SIG-M5 (cell line): Measurements from ENCODE around the gene CEP70.
"Not testable (repeated sequence)": the region's sequence is repeated elsewhere in the genome, so short reads cannot be mapped to it uniquely, and the experiment has no call there.

Source experiments
- DNase-seq: peaks from one replicate; lab custom pipeline; 2025; lab: John Stamatoyannopoulos, UW

CEP70 gene, protein sequence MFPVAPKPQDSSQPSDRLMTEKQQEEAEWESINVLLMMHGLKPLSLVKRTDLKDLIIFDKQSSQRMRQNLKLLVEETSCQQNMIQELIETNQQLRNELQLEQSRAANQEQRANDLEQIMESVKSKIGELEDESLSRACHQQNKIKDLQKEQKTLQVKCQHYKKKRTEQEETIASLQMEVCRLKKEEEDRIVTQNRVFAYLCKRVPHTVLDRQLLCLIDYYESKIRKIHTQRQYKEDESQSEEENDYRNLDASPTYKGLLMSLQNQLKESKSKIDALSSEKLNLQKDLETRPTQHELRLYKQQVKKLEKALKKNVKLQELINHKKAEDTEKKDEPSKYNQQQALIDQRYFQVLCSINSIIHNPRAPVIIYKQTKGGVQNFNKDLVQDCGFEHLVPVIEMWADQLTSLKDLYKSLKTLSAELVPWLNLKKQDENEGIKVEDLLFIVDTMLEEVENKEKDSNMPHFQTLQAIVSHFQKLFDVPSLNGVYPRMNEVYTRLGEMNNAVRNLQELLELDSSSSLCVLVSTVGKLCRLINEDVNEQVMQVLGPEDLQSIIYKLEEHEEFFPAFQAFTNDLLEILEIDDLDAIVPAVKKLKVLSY

DNA sequence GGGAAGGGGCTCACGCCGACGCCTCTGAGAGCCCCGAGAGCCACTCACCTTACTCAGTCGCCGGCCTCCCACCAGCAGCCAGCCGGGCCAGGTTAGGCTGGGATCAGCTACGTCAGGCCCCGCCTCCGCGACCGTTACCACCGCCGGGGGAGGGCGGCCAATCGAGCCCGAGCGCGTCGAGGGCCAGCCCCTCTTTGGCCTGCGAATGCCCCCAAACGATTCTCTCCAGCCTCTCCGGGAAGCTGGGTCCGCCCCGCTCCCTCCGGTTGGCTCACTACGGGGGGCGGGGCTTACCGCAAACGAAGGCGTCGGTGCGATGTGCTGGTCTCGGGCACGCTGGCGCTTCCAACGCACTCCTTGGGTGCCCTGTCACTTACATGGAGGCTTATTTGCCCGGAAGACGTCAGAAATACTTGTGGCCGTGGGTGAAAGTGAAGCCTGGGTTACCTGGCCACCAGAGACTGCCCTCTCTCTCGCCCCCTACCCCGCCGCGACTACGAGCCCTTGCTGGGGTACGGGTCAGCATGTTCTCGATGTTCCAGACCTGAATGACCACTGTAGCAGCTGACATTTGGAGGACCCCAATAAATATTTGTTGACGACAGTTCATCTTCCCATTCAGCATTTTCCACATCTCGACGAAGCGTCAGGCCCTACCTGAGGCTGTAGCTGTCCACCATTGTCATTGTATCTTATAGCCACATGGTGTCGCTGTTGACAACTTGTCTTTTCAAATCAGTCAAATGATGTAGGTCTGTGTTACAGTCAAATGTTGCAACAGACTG, at the start of gene CEP70:
CEP70 (minus strand) TSS at position 111 of the 785 bp plus-strand sequence. CDS start 21,333 bp downstream, outside the sequence.
- DNase-seq = no peak

GRCh38 chr3:138642927-138643253, 48.8 kb upstream of the CEP70 start:
- no peak for DNase-seq

- no peak for DNase-seq
Measured at GRCh38 chr3:138642226-138642926, 48.3 kb upstream of the CEP70 start.

DNA sequence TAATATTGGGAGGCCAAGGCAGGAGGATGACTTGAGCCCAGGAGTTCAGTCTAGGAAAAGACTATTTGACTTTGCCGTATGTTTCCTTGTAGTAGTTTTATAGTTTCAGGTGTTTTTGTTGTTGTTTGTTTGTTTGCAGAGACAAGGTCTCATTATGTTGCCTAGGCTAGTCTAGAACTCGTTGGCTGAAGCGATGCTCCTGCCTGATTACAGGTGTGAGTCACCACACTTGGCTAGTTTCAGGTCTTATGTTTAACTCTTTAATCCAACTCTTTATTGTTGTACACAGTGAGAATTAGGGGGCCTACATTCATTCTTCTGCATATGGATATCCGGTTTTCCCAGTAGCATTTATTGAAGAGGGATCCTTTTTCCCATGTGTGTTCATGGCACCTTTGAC, 46.5 kb upstream of the CEP70 start:
- no peak for DNase-seq

DNA sequence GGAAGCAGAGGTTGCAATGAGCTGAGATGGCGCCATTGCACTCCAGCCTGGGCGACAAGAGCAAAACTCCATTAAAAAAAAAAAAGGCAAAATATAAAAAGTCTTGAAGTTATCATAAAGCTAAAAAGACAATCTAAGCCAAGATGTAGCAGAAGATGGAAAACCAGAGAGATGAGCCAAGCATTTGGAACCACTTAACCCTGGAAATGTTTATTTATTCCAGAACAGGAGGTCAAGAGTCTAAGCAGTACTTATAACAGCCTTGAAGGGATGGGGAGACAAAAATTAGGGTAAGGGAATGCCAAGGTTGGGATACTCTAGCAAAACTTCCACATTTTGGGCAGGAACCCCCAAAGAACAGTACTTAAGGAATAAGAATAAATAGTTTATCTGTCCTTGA, 44.6 kb upstream of the CEP70 start:
- DNase-seq = no peak

GRCh38 chr3:138629526-138629925, 35.5 kb upstream of the CEP70 start:
- no peak for DNase-seq

GRCh38 chr3:138625707-138626365, 31.8 kb upstream of the CEP70 start:
- DNase-seq = no peak

DNA sequence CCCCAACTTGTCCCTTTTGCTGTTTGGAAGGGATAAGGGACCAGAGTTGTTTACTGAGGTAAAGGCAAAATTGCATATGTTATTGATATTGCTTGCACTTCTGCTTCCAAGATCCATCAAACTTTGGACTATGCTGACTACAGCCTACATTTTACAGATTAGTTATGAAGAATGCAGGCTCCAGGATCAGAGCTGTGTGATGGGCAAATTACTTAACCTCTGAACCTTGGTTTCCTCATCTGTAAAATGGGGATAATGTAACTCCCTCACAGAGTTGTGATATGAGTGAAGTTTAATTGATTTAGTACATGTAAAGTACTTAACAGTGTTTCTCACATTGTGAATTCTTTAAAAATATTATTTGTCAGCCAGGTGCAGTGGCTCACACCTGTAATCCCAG, 30.5 kb upstream of the CEP70 start:
- no peak for DNase-seq

DNA sequence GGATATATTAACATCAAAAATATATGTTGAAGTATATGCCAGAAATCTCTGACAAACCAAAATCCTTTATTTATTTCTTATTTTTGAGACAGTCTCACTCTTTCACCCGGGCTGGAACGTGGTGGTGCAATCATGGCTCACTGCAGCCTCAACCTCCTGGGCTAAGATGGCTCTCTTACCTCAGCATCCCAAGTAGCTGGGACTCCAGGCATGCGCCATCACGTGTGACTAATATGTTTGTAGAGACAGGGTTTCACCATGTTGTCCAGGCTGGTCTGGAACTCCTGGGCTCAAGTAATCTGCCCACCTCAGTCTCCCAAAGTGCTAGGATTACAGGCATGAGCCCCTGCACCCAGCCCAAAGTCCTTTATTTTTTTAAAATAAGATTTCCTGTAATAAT, 26.4 kb upstream of the CEP70 start:
- no peak for DNase-seq

- no peak for DNase-seq
Measured at GRCh38 chr3:138615462-138615861, 21.4 kb upstream of the CEP70 start.

DNA sequence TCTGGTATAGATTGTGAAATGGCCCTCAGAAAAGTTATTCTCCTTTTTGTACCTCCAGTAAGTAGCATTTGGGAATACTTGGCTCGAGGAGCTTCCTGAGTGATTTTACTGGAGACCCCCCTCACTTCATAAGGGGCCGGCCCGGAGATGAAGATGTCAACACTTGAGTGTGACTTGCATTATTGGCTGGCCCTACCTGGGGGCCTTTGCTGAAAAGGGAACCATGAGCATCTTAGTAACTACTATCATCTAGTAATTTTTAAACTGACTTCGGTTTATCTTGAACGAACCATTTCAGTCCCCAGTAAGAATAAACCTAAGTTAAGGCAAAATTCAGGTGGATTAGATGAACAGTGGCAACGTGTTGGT, 15.8 kb upstream of the CEP70 start:
- DNase-seq = no peak

DNA sequence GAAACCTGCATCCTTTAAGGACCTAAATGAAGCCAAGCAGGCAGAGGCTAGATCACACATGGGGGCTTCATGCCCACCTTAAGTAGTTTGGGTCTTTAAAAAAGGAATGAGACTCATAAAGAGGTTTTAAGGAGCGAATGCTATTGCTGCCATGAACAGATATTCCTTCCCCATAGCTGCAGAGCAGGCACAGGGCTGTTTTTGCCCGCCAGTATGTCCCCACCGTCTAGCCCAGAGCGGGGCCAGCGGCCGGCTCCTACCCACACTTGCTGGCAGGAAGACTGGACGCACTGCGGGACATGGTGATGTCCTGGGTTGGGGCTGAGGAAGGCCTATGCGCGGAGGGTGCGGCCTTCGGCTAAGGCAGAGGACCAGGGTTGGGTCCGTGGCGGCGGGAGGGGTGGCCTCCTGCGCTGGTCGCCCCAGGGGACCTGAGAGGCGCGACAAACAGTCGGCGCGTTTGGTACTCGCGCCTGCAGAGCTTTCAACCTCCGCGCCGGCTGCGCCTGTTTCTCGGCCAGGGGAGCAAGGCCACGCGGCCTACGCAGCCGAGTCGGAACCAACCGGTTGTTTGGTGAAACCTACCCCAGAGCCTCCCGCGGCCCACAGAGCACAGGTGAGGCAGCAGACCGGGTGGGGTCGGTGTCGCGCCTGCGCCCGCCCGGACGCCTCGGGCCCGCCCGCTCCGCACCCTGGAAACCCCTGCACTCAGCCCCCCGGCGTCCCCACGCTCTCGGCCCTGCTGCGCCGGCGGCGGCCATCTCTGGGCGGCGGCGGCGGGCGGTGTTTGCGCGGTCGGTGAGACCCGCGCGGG, 14.5 kb upstream of the CEP70 start, which contains the start of gene FAIM:
FAIM (plus strand) TSS at position 450 of the 814 bp plus-strand sequence. CDS start 10,956 bp downstream, outside the sequence.
- no peak for DNase-seq

DNA sequence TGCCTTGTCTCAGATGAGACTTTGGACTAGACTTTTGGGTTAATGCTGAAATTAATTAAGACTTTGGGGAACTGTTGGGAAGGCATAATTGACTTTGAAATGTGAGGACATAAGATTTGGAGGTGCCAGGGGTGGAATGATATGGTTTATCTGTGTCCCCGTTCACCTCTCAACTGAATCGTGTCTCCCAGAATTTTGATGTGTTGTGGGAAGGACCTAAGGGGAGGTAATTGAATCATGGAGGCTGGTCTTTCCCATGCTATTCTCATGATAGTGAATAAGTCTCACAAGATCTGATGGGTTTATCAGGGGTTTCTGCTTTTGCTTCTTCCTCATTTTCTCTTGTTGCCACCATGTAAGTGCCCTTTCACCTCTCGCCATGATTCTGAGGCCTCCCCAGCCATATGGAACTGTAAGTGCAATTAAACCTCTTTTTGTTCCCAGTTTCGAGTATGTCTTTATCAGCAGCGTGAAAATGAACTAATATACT, 10.1 kb upstream of the CEP70 start:
- DNase-seq = not testable (repeated sequence)

DNA sequence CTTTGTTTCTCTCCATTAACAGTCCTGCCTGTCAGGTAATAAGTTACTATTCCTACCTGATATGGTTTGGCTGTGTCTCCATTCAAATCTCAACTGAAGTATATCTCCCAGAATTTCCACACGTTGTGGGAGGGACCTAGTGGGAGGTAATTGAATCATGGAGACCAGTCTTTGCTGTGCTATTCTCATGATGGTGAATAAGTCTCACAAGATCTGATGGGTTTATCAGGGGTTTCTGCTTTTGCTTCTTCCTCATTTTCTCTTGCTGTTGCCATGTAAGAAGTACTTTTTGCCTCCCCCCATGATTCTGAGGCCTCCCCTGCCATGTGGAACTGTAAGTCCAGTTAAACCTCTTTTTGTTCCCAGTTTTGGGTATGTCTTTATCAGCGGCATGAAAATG, 7.6 kb upstream of the CEP70 start:
- not testable (repeated sequence) for DNase-seq

DNA sequence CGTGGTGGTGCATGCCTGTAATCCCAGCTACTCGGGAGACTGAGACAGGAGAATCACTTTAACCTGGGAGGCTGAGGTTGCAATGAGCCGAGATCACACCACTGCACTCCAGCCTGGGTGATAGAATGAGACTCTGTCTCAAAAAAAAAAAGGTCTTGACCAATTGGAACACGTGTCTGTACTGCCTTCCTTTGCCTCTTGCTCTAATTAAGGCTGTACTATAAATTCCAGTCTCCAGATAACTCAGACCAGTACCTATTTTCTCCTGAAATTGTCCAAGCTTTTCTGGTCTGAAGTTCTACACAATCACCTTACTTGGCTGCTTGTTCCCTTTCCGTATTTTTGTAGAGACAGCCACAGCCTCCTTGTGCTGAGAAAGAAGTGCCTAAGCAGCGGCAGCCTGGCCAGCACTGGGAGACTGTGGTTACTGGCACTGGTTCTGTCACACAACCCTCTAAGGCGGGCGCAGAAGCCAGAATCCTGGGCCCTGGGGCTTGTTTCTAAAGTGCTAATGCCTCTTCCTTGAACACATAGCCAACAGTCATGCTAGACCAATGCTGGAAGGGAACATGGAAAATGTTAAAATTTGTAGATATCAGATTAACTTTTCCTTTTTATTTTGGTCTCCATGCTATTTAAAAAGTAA, 6.2 kb upstream of the CEP70 start:
- no peak for DNase-seq

GRCh38 chr3:138598534-138598933, 4.5 kb upstream of the CEP70 start:
- no peak for DNase-seq

- not testable (repeated sequence) for DNase-seq
Measured at GRCh38 chr3:138597186-138597976, 3.3 kb upstream of the CEP70 start.

- DNase-seq = no peak
Measured at GRCh38 chr3:138594935-138595610, 1.0 kb upstream of the CEP70 start.
